ENCODE results near the gene SLC1A6. TPM values are rescaled to one million over a fixed set of nuclear protein-coding genes. Genes with fewer than 3 reads are reported as not detected.

Gene SLC1A6
- total RNA-seq, 4 donors from 2014 or later, result not detected

- intact Hi-C loops (cut with DNase I; ENCODE audit: low total_unique reads) (no loop called here), in situ Hi-C loops (cut with MboI; ENCODE audit: low pct_ligation_motif_present in 1 of 4, low pct_unique_long_range_greater_than_20kb in 1 of 4, low sequenced_read_pairs in 3 of 4) (no loop called here)
- Histone ChIP-seq H3K27me3 (peaks cover 2% of the 10 kb centered on the region), H3K4me3 (no peak overlapping the region), H3K27ac (no peak overlapping the region), H3K4me1 (no peaks in the 10 kb centered on the region), H3K9me3 (no peaks in the 10 kb centered on the region), H3K36me3 (no peaks in the 10 kb centered on the region)
- no peak for TF ChIP-seq EP300 (IDR thresholded peaks at IDR 0.05; ENCODE audit: low read depth)
- TF ChIP-seq POLR2A (IDR thresholded peaks at IDR 0.05), result no peak
- TF ChIP-seq POLR2AphosphoS5 (IDR thresholded peaks at IDR 0.05), result no peak
- TF ChIP-seq CTCF (IDR thresholded peaks at IDR 0.05), result no peak
- WGBS, 2 donors (ENCODE audit: low coverage in 1 of 2), result 67 to 75% methylated on average over 5 to 7 of the region's 7 CpGs
- DNase-seq, result no peak
These were observed 8.2 kb downstream of the SLC1A6 start for GRCh38 chr19:14971474-14971873.

- in situ Hi-C loops (cut with MboI; ENCODE audit: low pct_ligation_motif_present in 1 of 4, low pct_unique_long_range_greater_than_20kb in 1 of 4, low sequenced_read_pairs in 3 of 4) (no loop called here), intact Hi-C loops (cut with DNase I; ENCODE audit: low total_unique reads) (no loop called here)
- H3K27me3 ChIP-seq, result no peaks in the 10 kb centered on the region
- H3K4me3 ChIP-seq, result no peak overlapping the region
- H3K9me3 ChIP-seq, result no peaks in the 10 kb centered on the region
- no peaks in the 10 kb centered on the region for H3K36me3 ChIP-seq
- DNase-seq, result no peak
- H3K4me1 ChIP-seq, result no peaks in the 10 kb centered on the region
- no peak overlapping the region for H3K27ac ChIP-seq
- WGBS, 2 donors (ENCODE audit: low coverage in 1 of 2), result 96% methylated on average over 14 of the region's 14 CpGs; no CpG with 5 or more reads in 1 of the 2 donors
- TF ChIP-seq POLR2A (IDR thresholded peaks at IDR 0.05) (no peak), POLR2AphosphoS5 (IDR thresholded peaks at IDR 0.05) (no peak), CTCF (IDR thresholded peaks at IDR 0.05) (no peak), EP300 (IDR thresholded peaks at IDR 0.05; ENCODE audit: low read depth) (no peak)
These were observed 11.4 kb downstream of the SLC1A6 start for GRCh38 chr19:14968247-14968646.

GRCh38 chr19:14961956-14962685, 17.5 kb downstream of the SLC1A6 start:
- peaks cover 9 to 17% of the 10 kb centered on the region in 2 donors for H3K9me3 ChIP-seq
- TF ChIP-seq CTCF (IDR thresholded peaks at IDR 0.05), result no peak
- TF ChIP-seq EP300 (IDR thresholded peaks at IDR 0.05; ENCODE audit: low read depth), result no peak
- no peak for TF ChIP-seq POLR2AphosphoS5 (IDR thresholded peaks at IDR 0.05)
- TF ChIP-seq POLR2A (IDR thresholded peaks at IDR 0.05), result no peak
- in situ Hi-C loops (cut with MboI; ENCODE audit: low pct_ligation_motif_present in 1 of 4, low pct_unique_long_range_greater_than_20kb in 1 of 4, low sequenced_read_pairs in 3 of 4), result no loop called here
- no peak overlapping the region for H3K4me3 ChIP-seq
- peaks cover 3% of the 10 kb centered on the region for H3K27me3 ChIP-seq
- no peaks in the 10 kb centered on the region for H3K4me1 ChIP-seq
- no peak overlapping the region for H3K27ac ChIP-seq
- 87 to 91% methylated on average over 13 to 24 of the region's 24 CpGs for WGBS, 2 donors (ENCODE audit: low coverage in 1 of 2)
- no peaks in the 10 kb centered on the region for H3K36me3 ChIP-seq
- intact Hi-C loops (cut with DNase I; ENCODE audit: low total_unique reads), result no loop called here
- DNase-seq, result no peak

GRCh38 chr19:14959263-14959662, 20.4 kb downstream of the SLC1A6 start:
- no peak for TF ChIP-seq POLR2A (IDR thresholded peaks at IDR 0.05)
- no peak for TF ChIP-seq EP300 (IDR thresholded peaks at IDR 0.05; ENCODE audit: low read depth)
- TF ChIP-seq CTCF (IDR thresholded peaks at IDR 0.05), result no peak
- no peak for TF ChIP-seq POLR2AphosphoS5 (IDR thresholded peaks at IDR 0.05)

More at GRCh38 chr19:14959263-14959662, 20.4 kb downstream of the SLC1A6 start:
- Histone ChIP-seq H3K9me3 (peaks cover 9 to 17% of the 10 kb centered on the region in 2 donors), H3K36me3 (no peaks in the 10 kb centered on the region), H3K4me1 (no peaks in the 10 kb centered on the region), H3K27ac (no peak overlapping the region), H3K4me3 (no peak overlapping the region), H3K27me3 (peaks cover 4% of the 10 kb centered on the region)
- intact Hi-C loops (cut with DNase I; ENCODE audit: low total_unique reads), result no loop called here
- no peak for DNase-seq
- in situ Hi-C loops (cut with MboI; ENCODE audit: low pct_ligation_motif_present in 1 of 4, low pct_unique_long_range_greater_than_20kb in 1 of 4, low sequenced_read_pairs in 3 of 4), result no loop called here
- WGBS, 2 donors (ENCODE audit: low coverage in 1 of 2), result 79 to 90% methylated on average over 1 of the region's 1 CpG

Measured in transverse colon (tissue), 4 donors.